Measurements from ENCODE around the gene MASP2. TPM values are rescaled to one million over a fixed set of nuclear protein-coding genes. Genes with fewer than 3 reads are reported as not detected.

Gene MASP2
- total and polyA plus RNA-seq, 4 donors = 0.01 to 0.04 TPM; not detected in 2

DNA sequence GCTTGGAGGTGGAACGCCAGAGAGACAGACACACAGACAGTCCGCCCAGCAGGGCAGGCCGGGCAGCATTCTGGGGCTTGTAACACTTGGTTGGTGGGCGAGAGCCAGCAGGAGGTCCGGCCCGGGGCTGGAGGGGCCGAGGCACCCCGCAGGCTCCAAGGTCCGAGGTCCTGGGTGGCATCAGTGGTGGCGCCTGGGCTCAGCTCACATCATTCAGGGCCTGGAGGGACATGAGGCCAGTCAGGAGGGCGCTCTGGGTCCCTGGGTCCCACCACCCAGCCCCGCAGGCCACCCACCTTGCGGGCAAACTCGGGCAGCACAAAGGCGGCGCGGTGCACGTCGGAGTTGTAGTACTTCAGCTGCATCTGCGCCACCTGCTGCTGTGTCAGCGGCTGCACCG is 7.6 kb upstream of the MASP2 start:
- no peak for DNase-seq

DNA sequence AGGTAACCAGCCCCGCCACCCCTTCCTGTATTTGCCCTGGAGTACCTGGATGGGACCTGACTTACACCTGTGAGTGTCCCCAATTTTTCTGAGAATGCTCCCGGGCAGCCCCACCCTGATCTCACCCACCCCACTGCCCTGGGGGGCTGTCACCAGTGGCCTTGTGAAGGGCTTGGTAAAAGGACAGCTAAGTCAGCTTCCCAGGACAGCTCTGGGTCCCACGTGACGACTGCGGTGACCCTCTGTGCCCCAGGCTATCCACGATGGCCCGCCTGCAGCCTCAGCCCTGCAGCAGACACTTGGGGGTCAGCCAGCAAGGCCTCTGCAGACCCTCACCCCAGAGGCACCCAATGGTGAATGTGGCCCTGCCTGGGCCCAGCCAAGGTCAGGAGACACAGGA is 7.1 kb upstream of the MASP2 start:
- no peaks in the 10 kb centered on the region for H3K9me3 ChIP-seq (ENCODE audit: control insufficient read depth in 4 of 4, insufficient read depth in 3 of 4, low read length in 3 of 4)
- no peak overlapping the region for H3K27ac ChIP-seq (ENCODE audit: low read depth in 1 of 2, low read length in 1 of 2)
- H3K9ac ChIP-seq (ENCODE audit: insufficient read depth in 1 of 2, low read length in 2 of 2) = no peak overlapping the region
- H3K4me3 ChIP-seq = no peak overlapping the region
- H3K36me3 ChIP-seq (ENCODE audit: control insufficient read depth in 4 of 4, insufficient read depth in 4 of 4, low read length in 4 of 4) = peaks cover 0 to 29% (median 4%) of the 10 kb centered on the region in 4 donors
- TF ChIP-seq, protein P1, sequence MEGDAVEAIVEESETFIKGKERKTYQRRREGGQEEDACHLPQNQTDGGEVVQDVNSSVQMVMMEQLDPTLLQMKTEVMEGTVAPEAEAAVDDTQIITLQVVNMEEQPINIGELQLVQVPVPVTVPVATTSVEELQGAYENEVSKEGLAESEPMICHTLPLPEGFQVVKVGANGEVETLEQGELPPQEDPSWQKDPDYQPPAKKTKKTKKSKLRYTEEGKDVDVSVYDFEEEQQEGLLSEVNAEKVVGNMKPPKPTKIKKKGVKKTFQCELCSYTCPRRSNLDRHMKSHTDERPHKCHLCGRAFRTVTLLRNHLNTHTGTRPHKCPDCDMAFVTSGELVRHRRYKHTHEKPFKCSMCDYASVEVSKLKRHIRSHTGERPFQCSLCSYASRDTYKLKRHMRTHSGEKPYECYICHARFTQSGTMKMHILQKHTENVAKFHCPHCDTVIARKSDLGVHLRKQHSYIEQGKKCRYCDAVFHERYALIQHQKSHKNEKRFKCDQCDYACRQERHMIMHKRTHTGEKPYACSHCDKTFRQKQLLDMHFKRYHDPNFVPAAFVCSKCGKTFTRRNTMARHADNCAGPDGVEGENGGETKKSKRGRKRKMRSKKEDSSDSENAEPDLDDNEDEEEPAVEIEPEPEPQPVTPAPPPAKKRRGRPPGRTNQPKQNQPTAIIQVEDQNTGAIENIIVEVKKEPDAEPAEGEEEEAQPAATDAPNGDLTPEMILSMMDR (IDR thresholded peaks at IDR 0.05; ENCODE audit: control extremely low read depth, extremely low read depth) = no peak
- H3K27me3 ChIP-seq (ENCODE audit: control insufficient read depth in 3 of 3, insufficient read depth in 3 of 3, low read length in 2 of 3) = peaks cover 0 to 6% (median 0%) of the 10 kb centered on the region in 3 donors
- 83 to 88% methylated on average over 7 of the region's 7 CpGs for WGBS, 2 donors
- H3K4me1 ChIP-seq (ENCODE audit: control insufficient read depth in 5 of 5, insufficient read depth in 5 of 5, low read length in 5 of 5) = peaks cover 0 to 14% (median 6%) of the 10 kb centered on the region in 5 donors
- no peak for ATAC-seq (ENCODE audit: insufficient read depth, low FRiP score)
- DNase-seq = no peak

More for the DNA sequence above, 7.6 kb upstream of the MASP2 start:
- Histone ChIP-seq H3K9ac (ENCODE audit: insufficient read depth in 1 of 2, low read length in 2 of 2) (no peak overlapping the region), H3K27ac (ENCODE audit: low read depth in 1 of 2, low read length in 1 of 2) (no peak overlapping the region), H3K27me3 (ENCODE audit: control insufficient read depth in 3 of 3, insufficient read depth in 3 of 3, low read length in 2 of 3) (peaks cover 0 to 6% (median 0%) of the 10 kb centered on the region in 3 donors), H3K9me3 (ENCODE audit: control insufficient read depth in 4 of 4, insufficient read depth in 3 of 4, low read length in 3 of 4) (no peaks in the 10 kb centered on the region), H3K4me1 (ENCODE audit: control insufficient read depth in 5 of 5, insufficient read depth in 5 of 5, low read length in 5 of 5) (peaks cover 0 to 15% (median 6%) of the 10 kb centered on the region in 5 donors), H3K36me3 (ENCODE audit: control insufficient read depth in 4 of 4, insufficient read depth in 4 of 4, low read length in 4 of 4) (peaks cover 0 to 29% (median 4%) of the 10 kb centered on the region in 4 donors), H3K4me3 (no peak overlapping the region)
- WGBS, 2 donors = 93 to 96% methylated on average over 21 to 22 of the region's 22 CpGs
- TF ChIP-seq, protein P1 (IDR thresholded peaks at IDR 0.05; ENCODE audit: control extremely low read depth, extremely low read depth) = no peak
- no peak for ATAC-seq (ENCODE audit: insufficient read depth, low FRiP score)

DNA sequence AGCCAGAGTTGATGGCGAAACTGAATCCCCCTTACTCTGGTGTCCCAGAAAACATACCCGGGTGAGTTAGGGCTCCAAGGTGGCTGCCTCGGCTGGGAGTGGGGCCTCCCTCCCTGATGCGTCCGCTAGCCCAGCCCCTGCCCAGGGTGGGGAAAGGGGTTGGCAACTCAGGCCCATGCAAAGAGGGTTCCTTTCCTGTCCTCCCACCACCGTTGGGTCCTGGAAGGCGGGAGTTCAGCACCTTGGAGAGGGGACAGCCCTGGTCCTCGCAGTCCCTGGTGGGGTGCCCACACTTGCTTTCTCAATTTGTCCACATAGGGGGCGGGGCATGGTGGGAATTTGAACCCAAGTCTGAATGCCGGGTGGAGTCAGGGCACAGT is 6.7 kb upstream of the MASP2 start:
- H3K27ac ChIP-seq (ENCODE audit: low read depth in 1 of 2, low read length in 1 of 2) = no peak overlapping the region
- no peak for ATAC-seq (ENCODE audit: insufficient read depth, low FRiP score)
- TF ChIP-seq, protein P1 (IDR thresholded peaks at IDR 0.05; ENCODE audit: control extremely low read depth, extremely low read depth) = no peak

More for the DNA sequence above, 6.7 kb upstream of the MASP2 start:
- Histone ChIP-seq H3K27me3 (ENCODE audit: control insufficient read depth in 3 of 3, insufficient read depth in 3 of 3, low read length in 2 of 3) (peaks cover 0 to 6% (median 0%) of the 10 kb centered on the region in 3 donors), H3K36me3 (ENCODE audit: control insufficient read depth in 4 of 4, insufficient read depth in 4 of 4, low read length in 4 of 4) (peaks cover 0 to 29% (median 4%) of the 10 kb centered on the region in 4 donors), H3K4me3 (no peak overlapping the region), H3K4me1 (ENCODE audit: control insufficient read depth in 5 of 5, insufficient read depth in 5 of 5, low read length in 5 of 5) (peaks cover 0 to 10% (median 3%) of the 10 kb centered on the region in 5 donors), H3K9ac (ENCODE audit: insufficient read depth in 1 of 2, low read length in 2 of 2) (no peak overlapping the region), H3K9me3 (ENCODE audit: control insufficient read depth in 4 of 4, insufficient read depth in 3 of 4, low read length in 3 of 4) (no peaks in the 10 kb centered on the region)
- WGBS, 2 donors = 66 to 69% methylated on average over 10 of the region's 10 CpGs
- peak; percentile 26 to 46 (median 39) for DNase-seq

Measured in lung (tissue), 12 donors.